ENCODE results near the gene PLEKHA3.
"Not testable (repeated sequence)": the region's sequence is repeated elsewhere in the genome, so short reads cannot be mapped to it uniquely, and the experiment has no call there.

The PLEKHA3 gene

GRCh38 chr2:178480227-178481181 is at the start of gene PLEKHA3:
Gene PLEKHA3, plus strand, starts transcription at chr2:178480457. Its CDS starts 413 bp downstream, at chr2:178480870.
- DNase-seq: peak; percentile 85 to 87

DNA sequence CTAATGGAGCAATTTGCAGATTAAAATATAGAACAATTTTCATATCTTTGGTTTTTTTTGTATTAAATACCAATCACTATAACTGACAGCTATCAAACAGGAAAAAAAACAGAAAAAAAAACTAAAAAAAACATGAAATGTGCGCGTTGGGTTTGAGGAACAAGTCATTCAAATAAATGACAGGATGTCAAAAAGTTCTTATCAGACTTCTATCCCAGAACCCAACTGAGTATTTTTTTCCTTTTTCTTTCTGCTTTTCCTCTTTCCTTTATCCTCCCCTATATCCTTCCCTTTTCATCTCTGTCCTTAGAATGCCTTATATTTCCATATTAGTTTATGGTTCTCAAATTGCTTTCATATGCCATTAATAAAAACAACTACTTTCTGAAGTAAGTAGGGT is 43.6 kb upstream of the PLEKHA3 start:
- no peak for DNase-seq

- no peak for DNase-seq
These were observed 38.8 kb upstream of the PLEKHA3 start for GRCh38 chr2:178441426-178441825.

DNA sequence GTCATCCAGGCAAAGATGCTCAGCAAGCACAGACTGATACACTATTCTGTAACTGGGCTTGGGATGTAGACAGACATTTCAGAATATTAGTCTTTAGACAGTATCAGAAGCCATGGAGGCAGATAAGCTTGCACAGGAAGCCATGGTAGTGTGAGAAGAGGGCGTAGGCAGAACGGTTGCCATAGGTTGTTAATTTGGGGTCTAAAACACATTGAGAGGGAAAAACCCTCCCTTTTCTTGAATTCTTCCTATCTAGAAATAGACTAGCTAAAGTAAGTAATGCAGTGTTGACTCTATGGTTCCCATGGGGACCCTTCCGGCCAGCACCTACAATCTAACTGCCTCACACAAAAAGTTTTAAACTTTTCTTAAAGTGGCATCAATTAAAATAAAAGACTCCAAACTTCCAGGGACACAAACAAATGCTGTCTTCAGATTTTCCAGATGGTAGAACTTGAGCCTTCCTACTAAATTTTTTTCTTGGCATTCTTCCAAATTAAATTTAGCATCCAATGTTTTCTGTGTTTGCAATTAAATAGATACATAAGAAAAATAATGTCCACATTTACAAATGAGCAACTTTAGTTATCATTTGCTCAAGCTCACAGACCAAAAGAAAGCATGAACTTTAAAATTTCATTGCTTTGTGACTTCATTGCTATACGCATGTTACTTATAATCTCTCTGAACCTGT is 31.1 kb upstream of the PLEKHA3 start:
- no peak for DNase-seq

- peak in 1 of 2 experiments; percentile 22 for DNase-seq
These were observed 30.3 kb upstream of the PLEKHA3 start for GRCh38 chr2:178449700-178450523.

GRCh38 chr2:178450524-178450773 is 29.8 kb upstream of the PLEKHA3 start:
- DNase-seq: peak in 1 of 2 experiments; percentile 87

- DNase-seq: peak; percentile 98
These were observed 29.3 kb upstream of the PLEKHA3 start, which contains the start of the genes PJVK and PRKRA for GRCh38 chr2:178450774-178451525. Gene PJVK, plus strand, starts transcription at chr2:178451378. Its CDS starts 2,032 bp downstream, at chr2:178453410. Gene PRKRA, minus strand, starts transcription at chr2:178451175. Its CDS starts 145 bp downstream, at chr2:178451030.

DNA sequence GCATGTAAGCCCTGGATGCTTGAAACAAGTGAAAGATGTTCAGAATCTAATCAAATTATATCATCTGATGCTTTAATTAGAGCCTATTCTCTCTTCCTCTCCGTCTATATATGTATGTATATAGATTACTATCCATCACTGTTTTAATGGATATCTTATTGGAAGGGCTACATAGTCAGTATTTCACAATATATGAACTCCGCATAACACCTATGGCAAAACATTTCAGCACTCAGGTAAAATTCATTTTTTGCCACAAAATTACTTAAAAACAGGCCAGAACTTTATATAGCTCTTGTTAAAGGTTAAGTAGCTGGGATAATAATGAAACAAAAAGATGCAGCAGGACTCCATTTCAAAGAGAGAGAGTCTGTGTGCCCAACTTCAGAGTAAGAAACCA is 27.9 kb upstream of the PLEKHA3 start:
- DNase-seq: no peak

DNA sequence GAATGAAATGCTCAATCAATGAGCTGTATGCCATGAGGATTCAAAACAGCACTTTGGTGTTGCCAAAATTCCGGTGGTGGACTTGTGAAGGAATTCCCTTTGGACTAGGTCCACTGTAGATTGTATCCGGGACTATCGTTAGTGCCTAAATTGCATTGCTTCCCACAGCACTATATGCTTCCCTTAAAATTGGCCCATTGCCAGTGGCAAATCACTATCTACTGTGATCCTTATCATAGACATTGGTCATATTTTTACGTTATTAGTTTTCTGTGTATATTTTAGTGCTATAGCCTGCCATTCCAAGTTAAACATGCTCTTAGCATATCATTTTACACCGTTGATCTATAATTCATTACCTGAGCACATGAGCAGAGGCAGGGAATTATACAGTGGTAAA is 27.4 kb upstream of the PLEKHA3 start:
- no peak for DNase-seq

DNA sequence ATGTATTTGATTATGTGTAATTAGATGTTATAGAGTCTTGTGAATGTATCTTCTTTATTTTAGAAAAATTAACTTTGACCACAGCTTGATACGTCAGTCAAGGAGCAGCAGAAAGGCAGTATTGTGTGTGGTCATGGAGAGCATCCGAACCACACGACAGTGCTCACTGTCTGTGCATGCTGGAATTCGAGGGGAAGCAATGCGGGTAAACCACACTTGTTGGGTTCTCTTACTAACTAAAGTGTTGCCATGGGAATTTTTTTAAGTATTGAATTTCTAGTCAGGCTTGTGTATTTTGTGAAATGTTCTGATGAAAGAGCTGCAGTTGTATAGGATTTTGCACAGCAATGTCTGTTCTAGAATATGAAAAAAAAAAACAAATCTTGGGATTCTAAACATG is 24.3 kb upstream of the PLEKHA3 start:
- DNase-seq: no peak

DNA sequence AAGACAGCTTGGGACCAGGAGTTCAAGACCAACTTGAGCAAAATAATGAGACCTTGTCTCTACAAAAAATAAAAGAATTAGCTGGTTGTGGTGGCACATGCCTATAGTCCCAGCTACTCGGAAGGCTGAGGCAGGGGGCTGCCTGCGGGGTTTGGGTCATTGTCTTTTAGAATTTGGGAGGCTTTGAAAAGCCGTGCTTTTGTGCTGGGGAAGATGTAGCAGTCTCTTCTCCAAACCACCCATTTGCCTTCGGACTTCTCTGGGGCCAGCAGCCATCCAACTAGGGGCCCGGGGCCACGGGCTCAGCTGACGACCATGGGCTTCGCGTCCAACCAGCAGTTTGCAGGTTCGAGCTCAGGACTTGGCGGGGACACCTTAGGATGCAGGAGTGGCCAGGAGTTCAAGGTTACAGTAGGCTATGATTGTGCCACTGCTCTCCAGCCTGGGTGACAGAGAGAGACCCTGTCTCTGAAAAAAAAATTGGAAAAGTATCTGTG is 22.8 kb upstream of the PLEKHA3 start:
- no peak for DNase-seq

DNA sequence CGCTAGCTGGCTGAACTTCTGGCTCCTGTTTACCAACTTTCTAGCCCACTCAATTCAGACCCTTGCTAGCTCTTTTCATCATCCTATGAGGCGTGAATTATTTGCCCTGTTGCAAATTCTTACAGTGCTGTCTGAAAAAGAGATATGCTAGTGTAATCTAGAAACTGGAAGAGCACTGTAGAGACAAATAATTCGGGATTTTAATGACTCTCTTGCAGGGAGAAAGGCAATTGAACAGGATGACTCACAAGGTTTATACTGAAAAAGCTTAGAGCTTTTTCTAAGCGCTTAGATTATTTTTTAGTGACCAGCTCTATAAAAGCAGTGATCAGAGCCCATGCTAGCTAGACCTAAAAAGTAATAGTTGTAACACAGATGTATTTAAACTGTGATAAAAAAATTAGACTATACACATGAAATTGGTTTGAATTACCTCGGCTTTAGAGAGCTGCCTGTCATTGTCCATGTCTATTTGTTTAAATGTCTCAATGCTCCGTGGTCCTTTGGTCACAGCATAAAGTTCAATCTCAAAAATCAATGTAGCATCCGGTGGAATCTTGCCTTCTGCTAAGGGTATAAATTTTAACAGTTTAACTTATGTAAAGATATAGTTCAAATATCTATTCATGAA is 10.9 kb upstream of the PLEKHA3 start:
- DNase-seq: no peak

DNA sequence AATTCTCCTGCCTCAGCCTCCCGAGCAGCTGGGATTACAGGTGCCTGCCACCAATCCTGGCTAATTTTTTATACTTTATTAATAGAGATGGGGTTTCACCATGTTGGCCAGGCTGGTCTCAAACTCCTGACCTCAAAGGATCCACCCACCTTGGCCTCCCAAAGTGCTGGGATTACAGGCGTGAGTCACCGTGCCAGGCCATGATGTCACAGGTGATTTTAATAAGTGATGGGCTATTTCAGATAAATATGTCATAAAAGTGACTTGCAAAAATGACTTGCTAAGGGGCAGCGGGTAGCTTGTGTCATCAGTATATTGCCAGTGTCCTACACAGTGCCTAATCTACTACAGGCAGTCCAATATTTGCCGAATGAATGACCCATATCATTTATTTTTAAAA is 8.9 kb upstream of the PLEKHA3 start:
- not testable (repeated sequence) for DNase-seq

GRCh38 chr2:178473373-178473772 is 6.9 kb upstream of the PLEKHA3 start:
- no peak for DNase-seq

DNA sequence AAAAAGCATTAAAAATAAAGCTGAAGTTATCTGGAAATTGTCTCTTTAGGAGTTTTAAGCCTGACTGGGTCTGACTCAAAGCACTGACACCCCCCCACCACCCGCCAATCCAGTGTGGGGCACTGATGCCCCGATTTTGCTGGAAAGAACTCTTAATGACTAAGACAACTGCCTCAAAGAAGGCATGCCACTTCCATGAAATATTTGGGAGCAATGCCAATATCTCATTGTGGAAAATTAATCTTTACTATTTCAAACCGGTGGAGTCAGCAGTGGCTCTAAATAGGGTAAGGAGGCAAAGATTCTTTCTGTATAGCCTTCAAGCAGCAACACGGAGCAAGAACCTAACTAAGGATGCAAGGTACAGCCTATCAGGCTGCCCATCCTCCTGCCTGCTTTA is 6.3 kb upstream of the PLEKHA3 start:
- no peak for DNase-seq

GRCh38 chr2:178474560-178474959 is 5.7 kb upstream of the PLEKHA3 start:
- DNase-seq: no peak

DNA sequence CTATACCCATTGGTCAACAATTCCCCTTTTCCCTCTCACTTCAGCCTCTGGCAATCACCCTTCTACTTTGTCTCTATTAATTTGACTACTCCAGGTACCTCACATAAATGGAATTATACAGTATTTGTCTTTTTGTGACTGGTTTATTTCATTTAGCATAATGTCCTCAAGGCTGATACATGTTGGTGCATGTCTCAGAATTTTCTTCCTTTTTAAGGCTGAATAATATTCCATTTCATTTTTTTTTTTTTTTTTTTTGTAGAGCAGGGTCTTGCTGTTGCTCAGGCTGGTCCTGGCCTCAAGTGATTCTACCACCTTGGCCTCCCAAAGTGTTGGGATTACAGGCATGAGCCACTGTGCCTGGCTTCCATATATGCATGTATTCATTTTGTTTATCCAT is 3.8 kb upstream of the PLEKHA3 start:
- DNase-seq: no peak

DNA sequence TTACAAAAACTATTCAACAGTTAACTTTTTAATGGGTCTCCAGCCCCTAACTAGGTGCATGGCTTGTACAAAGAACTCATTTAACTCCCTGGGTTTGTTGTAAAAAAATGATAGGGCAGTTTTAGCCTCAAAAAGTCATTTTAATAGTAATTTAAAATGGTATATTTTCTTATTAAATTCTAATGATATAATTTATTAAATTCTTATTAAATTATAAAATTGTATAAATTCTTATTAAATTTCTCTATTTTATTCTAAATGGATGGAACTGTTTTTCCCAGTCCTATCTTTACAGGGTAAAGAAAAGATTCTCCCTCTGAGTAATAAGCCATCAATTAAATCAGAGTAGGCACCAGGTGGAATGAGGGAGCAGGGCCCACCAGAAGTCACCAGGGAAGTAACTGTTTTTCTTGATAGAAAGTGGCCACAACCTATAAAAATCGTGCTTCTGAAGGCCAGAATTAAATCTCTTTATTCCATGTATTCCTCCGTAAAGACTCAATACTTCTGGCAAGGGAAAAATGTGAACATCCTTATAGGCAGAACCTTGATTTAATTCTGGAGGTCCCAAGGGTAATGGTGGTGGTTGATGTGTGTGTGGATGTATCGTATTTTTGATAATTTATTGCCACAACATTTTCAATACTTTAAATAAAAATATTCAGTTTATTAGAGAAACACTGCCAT is 2.7 kb upstream of the PLEKHA3 start:
- no peak for DNase-seq

GRCh38 chr2:178478130-178478438 is 2.2 kb upstream of the PLEKHA3 start:
- DNase-seq: no peak

DNA sequence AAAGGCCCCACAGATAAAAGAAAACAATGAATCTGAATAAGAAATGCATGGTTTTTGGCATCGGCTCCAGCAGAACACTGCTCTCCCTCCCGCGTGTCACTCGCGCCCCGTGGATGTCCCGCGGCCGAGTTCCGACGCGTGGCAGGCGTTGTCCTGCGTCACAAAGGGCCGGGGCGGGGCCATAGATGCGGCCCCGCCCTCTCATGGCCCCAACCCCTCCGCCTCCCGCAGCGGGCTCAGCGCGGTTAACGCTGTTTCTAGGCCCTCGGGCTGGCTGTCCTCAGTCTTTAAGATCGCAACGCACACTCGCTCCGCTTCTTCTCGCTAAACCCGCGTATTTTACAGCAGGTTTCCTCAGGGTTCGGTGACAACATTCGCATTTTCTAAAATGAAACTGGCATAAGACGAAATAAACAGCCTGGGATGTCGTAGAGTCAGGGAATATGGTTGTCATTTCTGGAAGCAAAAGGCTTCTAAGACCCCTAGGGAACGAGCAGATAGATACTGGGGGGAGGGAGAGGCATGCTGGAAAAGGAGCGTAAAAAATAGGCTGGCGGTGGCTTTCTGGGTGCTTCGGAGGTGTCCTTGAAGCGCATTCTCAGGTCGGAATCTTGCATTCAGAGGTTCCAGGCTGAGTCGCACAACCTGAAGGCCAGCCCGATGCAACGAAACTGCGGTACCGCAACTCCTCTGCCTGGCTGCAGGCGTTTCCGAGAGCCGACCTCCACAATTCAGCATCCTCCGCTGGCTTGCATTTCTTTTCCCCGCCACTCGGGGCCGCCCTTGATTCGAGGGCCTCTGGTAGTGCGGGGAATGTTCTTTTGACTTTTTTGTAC is 1.6 kb upstream of the PLEKHA3 start, which contains the start of gene FKBP7:
TSS of gene FKBP7 (minus strand) at position 162 of the 836 bp plus-strand sequence. CDS start at position 61, 101 bp downstream.
- DNase-seq: peak; percentile 86 to 87
